Heart right ventricle (tissue), 16 donors: Measurements from ENCODE around the gene ENPP7. TPM values are rescaled to one million over a fixed set of nuclear protein-coding genes. Genes with fewer than 3 reads are reported as not detected.

Source experiments
- ATAC-seq, 8 donors: fragments of 200-7000 bp; cut with Tn5 transposase; one replicate each; pipeline ENCODE4 v1.9.1; 2020; ENCODE audit warnings: mild to moderate bottlenecking in 8 of 8, moderate library complexity in 8 of 8, moderate number of reproducible peaks in 1 of 8
- DNase-seq, 2 donors: peaks; one replicate each; pipeline ENCODE4 v3.0.0-alpha.2; 2020
- H3K27ac ChIP-seq, 10 donors: fragments of 200-600 bp; sonication (generic) in 2 of 10; one replicate each; pipeline versions ENCODE4 v1.5.0 to v1.8.0; 2020 to 2022; ENCODE audit warnings: mild to moderate bottlenecking in 3 of 10
- H3K27me3 ChIP-seq, 7 donors: fragments of 200-600 bp; one replicate each; pipeline ENCODE4 v1.8.0; 2021 to 2022; ENCODE audit warnings: mild to moderate bottlenecking in 2 of 7
- H3K36me3 ChIP-seq, 9 donors: fragments of 200-600 bp; sonication (generic) in 1 of 9; one replicate each; pipeline versions ENCODE4 v1.5.0 to v1.8.0; 2020 to 2022; ENCODE audit warnings: mild to moderate bottlenecking in 2 of 9
- H3K4me1 ChIP-seq, 9 donors: fragments of 200-600 bp; sonication (generic) in 1 of 9; one replicate each; pipeline versions ENCODE4 v1.5.0 to v1.8.0; 2020 to 2022; ENCODE audit warnings: mild to moderate bottlenecking in 4 of 9
- H3K4me3 ChIP-seq, 10 donors: fragments of 200-600 bp; sonication (generic) in 2 of 10; one replicate each; pipeline versions ENCODE4 v1.5.0 to v1.8.0; 2020 to 2022; ENCODE audit warnings: mild to moderate bottlenecking in 7 of 10, moderate library complexity in 2 of 10
- H3K9me3 ChIP-seq, 11 donors: fragments of 200-600 bp in 10 of 11; sonication (generic) in 2 of 11; one replicate each; pipeline versions ENCODE4 v1.5.0 to v1.8.0; 2013 to 2022; ENCODE audit warnings: mild to moderate bottlenecking in 2 of 11, control low read depth in 1 of 11, moderate library complexity in 1 of 11
- WGBS, 2 donors: extraction: QIAGEN DNeasy Blood & Tissue Kit; methylation state at CpG; one replicate each; pipeline ENCODE4 v1.1.7; 2013; ENCODE audit warnings: inconsistent platforms in 1 of 2; 5-methylcytosine and 5-hydroxymethylcytosine counted together
- intact Hi-C, 10 donors: fragments of 100-400 bp; cut with DNase I; formaldehyde crosslinking; loops; one replicate each; pipeline versions ENCODE4 v1.11.1 to v1.14.2; 2022
- polyA plus RNA-seq, 2 donors: library from polyadenylated mRNA; stranded (reverse); fragments of 200-250 nt; gene quantifications; one replicate each; pipeline ENCODE4 v1.2.3, GENCODE V29; 2013
- total RNA-seq, 10 donors: library from RNA; stranded (reverse); fragmentation: NEBNext Ultra II Directional in 3 of 10; extraction: Animal tissue kit (Norgen Biotek cat#: 25700) in 3 of 10; gene quantifications; one replicate each; pipeline versions ENCODE4 v1.2.1 to v1.2.4, GENCODE V29; 2021 to 2023
- TF ChIP-seq, protein P1 (sequence below), 9 donors: fragments of 200-600 bp; sonication (generic) in 2 of 9; IDR thresholded peaks; one replicate each; pipeline versions ENCODE4 v1.5.0 to v1.8.0; 2021 to 2022; ENCODE audit warnings: antibody characterized with exemption in 9 of 9, mild to moderate bottlenecking in 5 of 9, moderate library complexity in 1 of 9
- donor health status: Arrhythmogenic right ventricular cardiomyopathy.
- donor health status: ischemic (EF 13 %, LVEDD 7.1; RV severe dilation, severe dysfunction).
- donor health status: healthy with polysubstance abuse.
- donor health status: DM: no; HTN: yes; CAD: no.
- donor health status: DM: no; HTN: no; CAD: no.
- donor health status: ischemic (EF 25% LVEDD 6.9; RV normal size, moderate dysfunction).
- donor health status: ischemic (EF 25% LVEDD 5.7; RV mildly dilated, moderate dysfunction).
- donor health status: healthy.
- donor health status: DM: yes; HTN: yes; CAD: no.
- donor health status: Ischemic cardiomyopathy.
- donor health status: ischemic (EF 35%, LVEDD 5.7; RV mildly dilated, moderate dysfunction).
- donor health status: nonischemic (EF 11% LVEDD 7.7; RV severe dilation, severe dysfunction).
- donor health status: DM: yes; HTN: yes; CAD: no.
- donor health status: PGD.
- donor health status: ischemic (EF 29% LVEDD 5.4; RV normal size, mild dysfunction).
- donor health status: nonischemic (EF 23%, LVEDD 6.1; RV moderate dilation, normal function).

The ENPP7 gene
- total and polyA plus RNA-seq, 12 donors, result not detected

- WGBS, 2 donors, result 89 to 90% methylated on average over 17 of the region's 17 CpGs
- no peak overlapping the region for H3K4me3 ChIP-seq
- intact Hi-C loops, result no loop called here
- DNase-seq (no peak), ATAC-seq (no peak)
- H3K27ac ChIP-seq, result no peak overlapping the region
- peaks cover 3 to 12% (median 8%) of the 10 kb centered on the region in 9 donors for H3K4me1 ChIP-seq
- H3K9me3 ChIP-seq, result no peaks in the 10 kb centered on the region
- TF ChIP-seq, protein P1, sequence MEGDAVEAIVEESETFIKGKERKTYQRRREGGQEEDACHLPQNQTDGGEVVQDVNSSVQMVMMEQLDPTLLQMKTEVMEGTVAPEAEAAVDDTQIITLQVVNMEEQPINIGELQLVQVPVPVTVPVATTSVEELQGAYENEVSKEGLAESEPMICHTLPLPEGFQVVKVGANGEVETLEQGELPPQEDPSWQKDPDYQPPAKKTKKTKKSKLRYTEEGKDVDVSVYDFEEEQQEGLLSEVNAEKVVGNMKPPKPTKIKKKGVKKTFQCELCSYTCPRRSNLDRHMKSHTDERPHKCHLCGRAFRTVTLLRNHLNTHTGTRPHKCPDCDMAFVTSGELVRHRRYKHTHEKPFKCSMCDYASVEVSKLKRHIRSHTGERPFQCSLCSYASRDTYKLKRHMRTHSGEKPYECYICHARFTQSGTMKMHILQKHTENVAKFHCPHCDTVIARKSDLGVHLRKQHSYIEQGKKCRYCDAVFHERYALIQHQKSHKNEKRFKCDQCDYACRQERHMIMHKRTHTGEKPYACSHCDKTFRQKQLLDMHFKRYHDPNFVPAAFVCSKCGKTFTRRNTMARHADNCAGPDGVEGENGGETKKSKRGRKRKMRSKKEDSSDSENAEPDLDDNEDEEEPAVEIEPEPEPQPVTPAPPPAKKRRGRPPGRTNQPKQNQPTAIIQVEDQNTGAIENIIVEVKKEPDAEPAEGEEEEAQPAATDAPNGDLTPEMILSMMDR (IDR thresholded peaks at IDR 0.05), result no peak
- H3K27me3 ChIP-seq, result peaks cover 20 to 62% (median 54%) of the 10 kb centered on the region in 7 donors
- H3K36me3 ChIP-seq, result no peaks in the 10 kb centered on the region
Observed at GRCh38 chr17:79737922-79738578, 7.3 kb downstream of the ENPP7 start.

GRCh38 chr17:79738643-79739042 is 7.9 kb downstream of the ENPP7 start:
- peaks cover 20 to 65% (median 54%) of the 10 kb centered on the region in 7 donors for H3K27me3 ChIP-seq
- H3K9me3 ChIP-seq, result no peaks in the 10 kb centered on the region
- intact Hi-C loops, result no loop called here
- H3K27ac ChIP-seq, result no peak overlapping the region
- H3K4me1 ChIP-seq, result peaks cover 3 to 9% (median 8%) of the 10 kb centered on the region in 9 donors
- H3K36me3 ChIP-seq, result no peaks in the 10 kb centered on the region
- TF ChIP-seq, protein P1 (IDR thresholded peaks at IDR 0.05), result no peak
- ATAC-seq, result no peak
- WGBS, 2 donors, result 90 to 91% methylated on average over 14 of the region's 14 CpGs
- H3K4me3 ChIP-seq, result no peak overlapping the region
- DNase-seq, result no peak

- peaks cover 20 to 65% (median 54%) of the 10 kb centered on the region in 7 donors for H3K27me3 ChIP-seq
- H3K4me3 ChIP-seq, result no peak overlapping the region
- no peak for DNase-seq
- peaks cover 3 to 9% (median 8%) of the 10 kb centered on the region in 9 donors for H3K4me1 ChIP-seq
- no peak overlapping the region for H3K27ac ChIP-seq
- intact Hi-C loops, result loop anchor here in 7 of 10 donors (5.0 to 10.0 kb wide), 8 partner anchors 38 to 255 kb away; partner anchors contain the start of genes CBX2 (in 1 of the 7) and CBX4 (in 1 of the 7)
- ATAC-seq, result no peak
- TF ChIP-seq, protein P1 (IDR thresholded peaks at IDR 0.05), result no peak
- 78 to 80% methylated on average over 28 of the region's 28 CpGs for WGBS, 2 donors
- H3K9me3 ChIP-seq, result no peaks in the 10 kb centered on the region
- no peaks in the 10 kb centered on the region for H3K36me3 ChIP-seq
Observed at GRCh38 chr17:79739148-79740062, 8.7 kb downstream of the ENPP7 start.

- Histone ChIP-seq H3K27ac (no peak overlapping the region), H3K36me3 (no peaks in the 10 kb centered on the region), H3K4me3 (no peak overlapping the region), H3K27me3 (peaks cover 20 to 70% (median 58%) of the 10 kb centered on the region in 7 donors), H3K9me3 (no peaks in the 10 kb centered on the region), H3K4me1 (peaks cover 3 to 9% (median 8%) of the 10 kb centered on the region in 9 donors)
- TF ChIP-seq, protein P1 (IDR thresholded peaks at IDR 0.05), result no peak
- WGBS, 2 donors, result 38 to 40% methylated on average over 8 of the region's 8 CpGs
- no peak for DNase-seq
- intact Hi-C loops, result loop anchor here in 7 of 10 donors (5.0 to 10.0 kb wide), 8 partner anchors 37 to 254 kb away; partner anchors contain the start of genes CBX2 (in 1 of the 7) and CBX4 (in 1 of the 7)
- ATAC-seq, result no peak
Observed at GRCh38 chr17:79740413-79740812, 9.7 kb downstream of the ENPP7 start.
